Body of pancreas (tissue), 4 donors: ENCODE measurements around the gene SOX13. TPM values are rescaled to one million over a fixed set of nuclear protein-coding genes. Genes with fewer than 3 reads are reported as not detected.

Experiments used
- ATAC-seq: fragments of 150-250 bp; one replicate; pipeline ENCODE4 v1.9.1; 2016
- DNase-seq, 4 donors: peaks; one replicate each; pipeline ENCODE4 v3.0.0-alpha.2; 2019
- H3K27ac ChIP-seq, 4 donors: fragments of 200-600 bp; sonication (generic); 1 replicate in 3 of 4; 2 replicates in 1 of 4; pipeline versions ENCODE4 v1.5.1 to v1.6.1; 2016 to 2019; ENCODE audit warnings: mild to moderate bottlenecking in 1 of 4, mixed read lengths in 1 of 4, moderate library complexity in 1 of 4
- H3K27me3 ChIP-seq, 2 donors: fragments of 200-600 bp; sonication (generic); one replicate each; pipeline ENCODE4 v1.6.0; 2016; ENCODE audit warnings: mild to moderate bottlenecking in 1 of 2
- H3K36me3 ChIP-seq, 2 donors: fragments of 200-600 bp; sonication (generic); replicated peaks in 1 of 2; 2 replicates each; pipeline ENCODE4 v1.5.1; 2016; ENCODE audit warnings: low read depth in 2 of 2; ENCODE audit not compliant: insufficient read depth in 1 of 2
- H3K4me1 ChIP-seq: fragments of 200-600 bp; sonication (generic); one replicate; pipeline ENCODE4 v1.6.0; 2016
- H3K4me3 ChIP-seq, 2 donors: fragments of 200-600 bp; sonication (generic); 1 replicate in 1 of 2; 2 replicates in 1 of 2; pipeline ENCODE4 v1.5.1; 2016 to 2019
- H3K9me3 ChIP-seq, 3 donors: fragments of 200-600 bp; sonication (generic); 1 replicate in 2 of 3; 2 replicates in 1 of 3; pipeline ENCODE4 v1.5.1; 2016
- CTCF ChIP-seq, 7 experiments: fragments of 450-650 bp in 4 of 7; fragments of 200-600 bp in 3 of 7; sonication (generic) in 3 of 7; IDR thresholded peaks; one replicate each; pipeline ENCODE4 v1.5.1; 2016 to 2019; ENCODE audit warnings: antibody characterized with exemption in 7 of 7
- POLR2A ChIP-seq, 3 donors: fragments of 450-650 bp; IDR thresholded peaks; one replicate each; pipeline ENCODE4 v1.6.1; 2016; ENCODE audit warnings: antibody characterized with exemption in 3 of 3, mild to moderate bottlenecking in 2 of 3
- WGBS, 2 donors: methylation state at CpG; one replicate each; pipeline ENCODE4 v1.1.5; 2017; 5-methylcytosine and 5-hydroxymethylcytosine counted together
- intact Hi-C: fragments of 100-400 bp; cut with DNase I; formaldehyde crosslinking; loops from one replicate; pipeline ENCODE4 v1.15.1; 2023
- total RNA-seq, 2 donors: library from RNA; depleted of rRNA; stranded (reverse); fragments of >200 nt; gene quantifications; one replicate each; pipeline ENCODE4 v1.1.0, GENCODE V29; 2016

Gene SOX13
- total RNA-seq, 2 donors from 2014 or later = 29.6 to 37.2 TPM

- TF ChIP-seq CTCF (IDR thresholded peaks at IDR 0.05) = no peak
- no peak for TF ChIP-seq POLR2A (IDR thresholded peaks at IDR 0.05)
- Histone ChIP-seq H3K27ac (no peak overlapping the region), H3K27me3 (no peaks in the 10 kb centered on the region), H3K4me3 (no peak overlapping the region), H3K4me1 (no peaks in the 10 kb centered on the region), H3K36me3 (no peaks in the 10 kb centered on the region), H3K9me3 (no peaks in the 10 kb centered on the region)
- 44 to 48% methylated on average over 9 to 10 of the region's 10 CpGs for WGBS, 2 donors
- DNase-seq (peak in 1 of 4 donors; percentile 8), ATAC-seq (no peak)
- intact Hi-C loops = no loop called here
These were observed 31.6 kb upstream of the SOX13 start for GRCh38 chr1:204041232-204041767.

GRCh38 chr1:204041803-204042505 is 31.0 kb upstream of the SOX13 start:
- no peak for ATAC-seq
- intact Hi-C loops = no loop called here
- no peaks in the 10 kb centered on the region for H3K27me3 ChIP-seq
- H3K27ac ChIP-seq = peak overlapping the region in 1 of 4 donors; percentile 37
- TF ChIP-seq CTCF (IDR thresholded peaks at IDR 0.05) (no peak), POLR2A (IDR thresholded peaks at IDR 0.05) (no peak)
- 79 to 83% methylated on average over 10 of the region's 10 CpGs for WGBS, 2 donors
- no peaks in the 10 kb centered on the region for H3K4me1 ChIP-seq
- no peaks in the 10 kb centered on the region for H3K9me3 ChIP-seq
- H3K4me3 ChIP-seq = no peak overlapping the region
- peak in 1 of 4 donors; percentile 10 for DNase-seq
- no peaks in the 10 kb centered on the region for H3K36me3 ChIP-seq

GRCh38 chr1:204042516-204042915 is 30.4 kb upstream of the SOX13 start:
- 75 to 87% methylated on average over 2 of the region's 2 CpGs for WGBS, 2 donors
- TF ChIP-seq POLR2A (IDR thresholded peaks at IDR 0.05) (no peak), CTCF (IDR thresholded peaks at IDR 0.05) (no peak)
- H3K27me3 ChIP-seq = no peaks in the 10 kb centered on the region
- no peaks in the 10 kb centered on the region for H3K36me3 ChIP-seq
- intact Hi-C loops = no loop called here
- no peak overlapping the region for H3K4me3 ChIP-seq
- H3K9me3 ChIP-seq = no peaks in the 10 kb centered on the region
- H3K27ac ChIP-seq = no peak overlapping the region
- H3K4me1 ChIP-seq = no peaks in the 10 kb centered on the region
- no peak for DNase-seq
- ATAC-seq = no peak

- Histone ChIP-seq H3K27ac (no peak overlapping the region), H3K27me3 (no peaks in the 10 kb centered on the region), H3K36me3 (no peaks in the 10 kb centered on the region), H3K9me3 (no peaks in the 10 kb centered on the region), H3K4me1 (no peaks in the 10 kb centered on the region), H3K4me3 (no peak overlapping the region)
- TF ChIP-seq CTCF (IDR thresholded peaks at IDR 0.05) = no peak
- TF ChIP-seq POLR2A (IDR thresholded peaks at IDR 0.05) = no peak
- no peak for ATAC-seq
- 82 to 90% methylated on average over 8 of the region's 8 CpGs for WGBS, 2 donors
- no peak for DNase-seq
- intact Hi-C loops = no loop called here
These were observed 29.2 kb upstream of the SOX13 start for GRCh38 chr1:204043680-204044079.

GRCh38 chr1:204044448-204044847 is 28.5 kb upstream of the SOX13 start:
- H3K36me3 ChIP-seq = no peaks in the 10 kb centered on the region
- DNase-seq = no peak

More at GRCh38 chr1:204044448-204044847, 28.5 kb upstream of the SOX13 start:
- Histone ChIP-seq H3K27me3 (no peaks in the 10 kb centered on the region), H3K9me3 (no peaks in the 10 kb centered on the region), H3K4me1 (no peaks in the 10 kb centered on the region), H3K4me3 (no peak overlapping the region), H3K27ac (no peak overlapping the region)
- intact Hi-C loops = no loop called here
- 25 to 85% methylated on average over 1 of the region's 1 CpG for WGBS, 2 donors
- no peak for ATAC-seq
- TF ChIP-seq CTCF (IDR thresholded peaks at IDR 0.05) (no peak), POLR2A (IDR thresholded peaks at IDR 0.05) (no peak)
